Mucosa of descending colon (tissue), 3 donors: Measurements from ENCODE around the gene CPLANE2. TPM values are rescaled to one million over a fixed set of nuclear protein-coding genes. Genes with fewer than 3 reads are reported as not detected.

Source experiments
- ATAC-seq: fragments of 200-7000 bp; cut with Tn5 transposase; one replicate; pipeline ENCODE4 v1.9.1; 2020; ENCODE audit warnings: mild to moderate bottlenecking, moderate library complexity
- DNase-seq, 3 donors: peaks; one replicate each; pipeline ENCODE4 v3.0.0-alpha.2; 2020
- H3K36me3 ChIP-seq: fragments of 200-600 bp; one replicate; pipeline ENCODE4 v1.8.0; 2021; ENCODE audit warnings: low read depth, mild to moderate bottlenecking
- H3K4me1 ChIP-seq: fragments of 200-600 bp; one replicate; pipeline ENCODE4 v1.8.0; 2021; ENCODE audit warnings: low read depth, mild to moderate bottlenecking
- H3K4me3 ChIP-seq: fragments of 200-600 bp; one replicate; pipeline ENCODE4 v1.8.0; 2021; ENCODE audit warnings: mild to moderate bottlenecking
- H3K9me3 ChIP-seq: fragments of 200-600 bp; one replicate; pipeline ENCODE4 v1.8.0; 2021; ENCODE audit warnings: mild to moderate bottlenecking
- intact Hi-C, 2 donors: fragments of 100-400 bp; cut with DNase I in 1 of 2; cut with micrococcal nuclease in 1 of 2; formaldehyde crosslinking; loops; one replicate each; pipeline versions ENCODE4 v1.11.0 to v1.11.1; 2022; cut with DNase I, micrococcal nuclease
- total RNA-seq, 3 donors: library from RNA; stranded (reverse); fragmentation: NEBNext Ultra II Directional in 2 of 3; extraction: Animal tissue kit (Norgen Biotek cat#: 25700) in 2 of 3; gene quantifications; one replicate each; pipeline versions ENCODE4 v1.2.1 to v1.2.4, GENCODE V29; 2021 to 2023
- TF ChIP-seq, protein P1 (sequence below): fragments of 200-600 bp; IDR thresholded peaks from one replicate; pipeline ENCODE4 v1.8.0; 2022; ENCODE audit warnings: antibody characterized with exemption, mild to moderate bottlenecking
- donor health status: DM: no; HTN: no; CAD: no; lungs with moderate emphysema.
- donor health status: DM: no; HTN: no; CAD: no.
- donor health status: DM: no; HTN: yes; CAD: no.

CPLANE2 gene
- total RNA-seq, 3 donors from 2014 or later, result 5.3 to 9.9 (median 5.9) TPM

DNA sequence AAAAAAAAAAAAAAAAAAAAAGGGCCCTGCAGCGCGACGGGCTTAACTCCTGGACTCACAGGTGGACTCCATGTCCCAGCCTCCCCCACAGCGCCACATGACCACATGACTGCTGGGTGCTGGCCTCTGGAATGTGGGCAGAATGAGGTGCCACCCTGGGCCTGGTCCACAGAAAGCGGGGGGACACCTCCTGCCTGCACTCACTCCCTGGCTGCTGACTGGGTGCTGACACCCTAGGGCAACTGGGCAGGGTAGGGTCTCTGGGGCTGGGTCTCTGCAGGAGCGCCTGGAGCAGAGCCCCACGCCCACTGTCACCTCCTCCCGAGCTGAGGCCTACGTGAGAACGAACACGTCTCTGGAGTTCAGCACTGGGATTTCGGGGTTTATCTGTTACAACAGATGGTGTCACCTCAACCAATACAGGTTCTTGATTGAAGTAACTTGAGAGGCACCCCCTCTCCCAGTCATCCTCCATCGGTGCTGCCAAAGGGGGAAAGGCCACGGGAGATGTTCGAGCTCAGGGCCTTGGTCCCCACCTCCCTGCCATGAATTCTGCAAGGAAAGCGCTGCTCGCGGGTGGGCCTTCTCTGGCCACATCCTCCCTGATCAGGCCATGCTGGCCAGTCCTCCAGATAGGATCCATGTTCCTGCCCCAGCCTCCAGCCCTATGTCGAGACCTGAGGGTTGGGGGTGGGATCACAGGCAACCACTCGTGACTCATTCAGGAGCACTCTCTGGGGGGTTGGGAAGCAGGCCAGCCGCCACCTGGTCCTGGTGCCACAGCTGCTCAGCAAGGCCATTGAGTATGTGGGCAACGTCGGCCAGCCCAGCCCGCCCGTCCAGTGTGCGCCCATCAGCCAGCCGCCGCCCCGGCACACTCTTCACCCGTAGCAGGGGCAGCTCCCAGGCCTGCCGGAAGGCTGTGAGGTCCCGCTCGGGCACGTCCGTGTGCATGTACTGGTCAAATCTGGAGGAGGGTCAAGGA is 5.4 kb downstream of the CPLANE2 start:
- DNase-seq (peak in 1 of 3 donors; percentile 23), ATAC-seq (no peak)
- Histone ChIP-seq H3K4me3 (no peak overlapping the region), H3K36me3 (no peaks in the 10 kb centered on the region), H3K9me3 (no peaks in the 10 kb centered on the region), H3K4me1 (peaks cover 8% of the 10 kb centered on the region)
- intact Hi-C loops, result no loop called here
- TF ChIP-seq, protein P1, sequence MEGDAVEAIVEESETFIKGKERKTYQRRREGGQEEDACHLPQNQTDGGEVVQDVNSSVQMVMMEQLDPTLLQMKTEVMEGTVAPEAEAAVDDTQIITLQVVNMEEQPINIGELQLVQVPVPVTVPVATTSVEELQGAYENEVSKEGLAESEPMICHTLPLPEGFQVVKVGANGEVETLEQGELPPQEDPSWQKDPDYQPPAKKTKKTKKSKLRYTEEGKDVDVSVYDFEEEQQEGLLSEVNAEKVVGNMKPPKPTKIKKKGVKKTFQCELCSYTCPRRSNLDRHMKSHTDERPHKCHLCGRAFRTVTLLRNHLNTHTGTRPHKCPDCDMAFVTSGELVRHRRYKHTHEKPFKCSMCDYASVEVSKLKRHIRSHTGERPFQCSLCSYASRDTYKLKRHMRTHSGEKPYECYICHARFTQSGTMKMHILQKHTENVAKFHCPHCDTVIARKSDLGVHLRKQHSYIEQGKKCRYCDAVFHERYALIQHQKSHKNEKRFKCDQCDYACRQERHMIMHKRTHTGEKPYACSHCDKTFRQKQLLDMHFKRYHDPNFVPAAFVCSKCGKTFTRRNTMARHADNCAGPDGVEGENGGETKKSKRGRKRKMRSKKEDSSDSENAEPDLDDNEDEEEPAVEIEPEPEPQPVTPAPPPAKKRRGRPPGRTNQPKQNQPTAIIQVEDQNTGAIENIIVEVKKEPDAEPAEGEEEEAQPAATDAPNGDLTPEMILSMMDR, result no peak

DNA sequence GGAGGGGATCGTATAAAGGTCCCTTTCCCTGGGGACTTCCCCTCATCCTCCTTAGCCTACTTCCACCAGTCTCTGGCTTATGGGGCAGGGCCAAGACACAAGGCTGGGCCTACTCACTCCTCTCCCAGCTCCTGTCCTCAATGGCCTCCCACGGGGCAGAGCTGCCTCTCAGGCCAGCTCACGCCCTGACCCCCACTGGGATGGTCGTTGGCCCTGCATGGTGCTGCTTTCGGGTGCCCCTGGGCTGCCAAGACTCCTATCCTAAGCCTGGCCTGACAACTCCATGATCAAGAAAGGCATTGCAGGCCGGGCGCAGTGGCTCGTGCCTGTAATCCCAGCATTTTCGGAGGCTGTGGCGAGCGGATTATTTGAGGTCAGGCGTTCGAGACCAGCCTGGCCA is 6.2 kb downstream of the CPLANE2 start:
- peaks cover 4% of the 10 kb centered on the region for H3K4me1 ChIP-seq
- DNase-seq (peak in 1 of 3 donors; percentile 18), ATAC-seq (no peak)
- no peaks in the 10 kb centered on the region for H3K36me3 ChIP-seq
- intact Hi-C loops, result no loop called here
- TF ChIP-seq, protein P1, result no peak
- H3K4me3 ChIP-seq, result no peak overlapping the region
- H3K9me3 ChIP-seq, result no peaks in the 10 kb centered on the region

DNA sequence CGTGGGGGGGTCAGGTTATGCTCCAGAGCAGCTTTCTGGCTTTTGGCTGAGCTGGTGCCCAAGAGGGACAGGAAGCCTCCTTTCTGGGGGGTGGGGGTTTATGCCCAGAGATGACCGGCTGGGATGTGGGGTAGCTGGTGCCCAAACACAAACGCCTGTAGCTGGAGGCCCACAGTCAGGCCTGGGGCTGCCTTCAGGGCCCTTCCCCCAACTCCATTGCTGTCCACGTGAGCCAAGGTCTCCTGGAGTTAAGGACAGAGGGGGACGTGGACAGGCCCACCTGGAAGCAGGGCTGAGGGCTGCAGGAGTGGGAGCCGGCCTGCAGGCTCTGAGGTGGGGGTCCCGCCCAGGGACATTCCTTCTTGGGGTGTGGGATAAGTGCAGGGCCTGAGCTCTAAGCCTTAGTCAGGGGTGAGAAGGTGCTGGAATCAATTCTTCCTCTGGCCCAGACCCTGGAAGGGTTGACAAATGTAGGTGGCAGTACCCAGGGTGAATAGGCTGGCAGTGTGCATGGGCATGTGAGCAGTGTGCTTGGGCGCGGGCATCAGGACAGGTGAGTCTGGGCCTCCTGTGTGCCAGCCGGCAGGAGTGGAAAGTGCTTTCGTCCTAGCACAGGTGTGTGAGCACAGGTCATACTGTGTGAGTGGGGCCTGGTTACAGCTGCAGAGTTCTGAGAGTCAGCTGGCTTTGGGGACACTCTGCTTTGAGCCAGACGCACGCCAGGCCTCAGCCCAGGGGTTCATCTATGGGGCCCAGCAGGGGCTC is 6.8 kb downstream of the CPLANE2 start:
- intact Hi-C loops, result no loop called here
- Histone ChIP-seq H3K4me1 (no peaks in the 10 kb centered on the region), H3K4me3 (no peak overlapping the region), H3K9me3 (no peaks in the 10 kb centered on the region), H3K36me3 (no peaks in the 10 kb centered on the region)
- ATAC-seq, result no peak
- TF ChIP-seq, protein P1, result no peak
- DNase-seq, result peak in 1 of 3 donors; percentile 16

DNA sequence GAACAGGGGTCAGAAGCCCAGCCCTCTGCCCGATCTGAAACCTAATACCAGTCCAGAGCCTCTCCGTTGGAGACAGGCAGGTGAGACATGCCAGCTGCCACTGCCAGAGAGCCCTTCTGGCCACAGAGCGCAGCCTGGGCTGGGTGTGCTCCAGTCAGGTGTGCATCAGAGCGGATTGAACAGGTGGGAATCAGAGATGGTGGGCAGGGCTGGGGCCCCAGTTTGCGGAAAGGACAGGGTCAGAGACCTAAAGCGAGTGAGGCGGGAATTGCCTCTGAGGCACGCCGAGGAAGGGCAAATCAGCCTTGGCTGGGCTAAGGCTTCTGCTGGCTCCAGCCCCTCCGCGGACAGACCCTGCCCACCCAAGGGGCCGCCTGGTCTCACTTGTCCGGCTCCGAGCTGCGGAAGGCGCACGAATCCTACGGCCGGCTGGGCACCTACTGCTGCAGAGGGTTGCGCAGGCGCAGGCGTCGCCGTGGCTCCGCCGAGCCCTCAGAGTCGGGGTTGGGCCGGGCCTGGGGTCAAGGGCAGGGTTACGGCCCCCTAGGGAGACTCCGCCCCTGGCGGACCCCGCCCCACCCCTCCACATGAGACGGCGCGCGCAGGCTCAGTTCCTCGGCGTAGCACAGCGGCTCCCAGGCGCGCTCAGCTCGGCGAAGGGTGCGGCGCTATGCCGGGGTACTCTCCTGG is 10.3 kb downstream of the CPLANE2 start:
- TF ChIP-seq, protein P1, result no peak
- H3K4me1 ChIP-seq, result no peaks in the 10 kb centered on the region
- intact Hi-C loops, result no loop called here

DNA sequence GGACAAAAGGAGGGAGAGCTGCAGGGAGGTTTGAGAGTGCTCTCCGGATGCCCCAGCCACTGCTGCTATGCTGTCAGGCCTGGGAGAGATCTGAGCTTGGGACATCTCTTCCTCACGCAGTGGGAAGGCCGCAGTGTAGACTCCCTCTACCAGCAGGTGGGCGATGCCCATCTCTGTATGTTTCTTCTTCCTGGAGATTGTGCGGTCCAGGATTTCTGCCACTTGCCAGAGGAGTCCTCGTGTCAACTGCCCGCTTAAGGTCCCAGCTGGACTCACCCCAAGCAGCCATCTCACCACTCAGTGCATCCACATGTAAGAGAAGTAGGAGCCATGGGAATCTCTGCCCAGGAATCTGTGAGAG is 10.9 kb downstream of the CPLANE2 start:
- Histone ChIP-seq H3K4me1 (no peaks in the 10 kb centered on the region), H3K36me3 (no peaks in the 10 kb centered on the region), H3K4me3 (no peak overlapping the region), H3K9me3 (no peaks in the 10 kb centered on the region)
- ATAC-seq (no peak), DNase-seq (no peak)
- TF ChIP-seq, protein P1, result no peak
- intact Hi-C loops, result no loop called here

More for the DNA sequence above, 10.3 kb downstream of the CPLANE2 start:
- DNase-seq (peak; percentile 66 to 85 (median 73)), ATAC-seq (peak; percentile 84)
- no peak overlapping the region for H3K4me3 ChIP-seq
- no peaks in the 10 kb centered on the region for H3K9me3 ChIP-seq
- no peaks in the 10 kb centered on the region for H3K36me3 ChIP-seq
